OCI-M2 (cell line): ENCODE data around the gene LOC101059915.
"Not testable (repeated sequence)": the region's sequence is repeated elsewhere in the genome, so short reads cannot be mapped to it uniquely, and the experiment has no call there.

ENCODE experiments used
- DNase-seq: peaks from one replicate; lab custom pipeline; 2025; ENCODE audit not compliant: unreplicated experiment; lab: John Stamatoyannopoulos, UW

Gene LOC101059915

GRCh38 chrX:71671043-71671780 is 3.9 kb downstream of the LOC101059915 start:
- no peak for DNase-seq

GRCh38 chrX:71671938-71672337 is 4.6 kb downstream of the LOC101059915 start:
- DNase-seq: no peak

GRCh38 chrX:71675636-71676035 is 8.3 kb downstream of the LOC101059915 start:
- not testable (repeated sequence) for DNase-seq

DNA sequence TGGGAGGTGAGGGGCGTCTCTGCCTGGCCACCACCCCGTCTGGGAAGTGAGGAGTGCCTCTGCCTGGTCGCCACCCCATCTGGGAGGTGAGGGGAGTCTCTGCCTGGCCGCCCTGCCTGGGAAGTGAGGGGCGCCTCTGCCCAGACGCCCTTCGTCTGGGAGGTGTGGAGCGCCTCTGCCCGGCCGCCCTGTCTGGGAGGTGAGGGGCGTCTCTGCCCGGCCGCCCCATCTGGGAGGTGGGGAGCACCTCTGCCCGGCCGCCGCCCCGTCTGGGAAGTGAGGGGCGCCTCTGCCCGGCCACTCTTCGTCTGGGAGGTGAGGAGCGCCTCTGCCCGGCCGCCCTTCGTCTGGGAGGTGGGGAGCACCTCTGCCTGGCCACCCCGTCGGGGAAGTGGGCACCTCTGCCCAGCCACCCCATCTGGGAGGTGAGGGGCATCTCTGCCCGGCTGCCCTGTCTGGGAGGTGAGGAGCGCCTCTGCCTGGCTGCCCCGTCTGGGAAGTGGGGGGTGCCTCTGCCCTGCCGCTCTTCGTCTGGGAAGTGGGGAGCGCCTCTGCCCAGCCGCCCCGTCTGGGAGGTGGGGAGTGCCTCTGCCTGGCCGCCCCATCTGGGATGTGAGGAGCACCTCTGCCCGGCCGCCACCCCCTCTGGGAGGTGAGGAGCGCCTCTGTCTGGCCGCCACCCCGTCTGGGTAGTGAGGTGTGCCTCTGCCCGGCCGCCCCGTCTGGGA is 8.9 kb downstream of the LOC101059915 start:
- DNase-seq: not testable (repeated sequence)

DNA sequence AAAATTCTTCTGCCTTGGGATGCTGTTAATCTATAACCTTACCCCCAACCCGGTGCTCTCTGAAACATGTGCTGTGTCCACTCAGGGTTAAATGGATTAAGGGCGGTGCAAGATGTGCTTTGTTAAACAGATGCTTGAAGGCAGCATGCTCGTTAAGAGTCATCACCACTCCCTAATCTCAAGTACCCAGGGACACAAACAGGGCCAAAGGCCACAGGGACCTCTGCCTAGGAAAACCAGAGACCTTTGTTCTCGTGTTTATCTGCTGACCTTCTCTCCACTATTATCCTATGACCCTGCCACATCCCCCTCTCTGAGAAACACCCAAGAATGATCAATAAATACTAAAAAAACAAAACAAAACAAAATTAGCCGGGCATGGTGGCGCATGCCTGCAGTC is 9.8 kb downstream of the LOC101059915 start:
- DNase-seq: not testable (repeated sequence)

DNA sequence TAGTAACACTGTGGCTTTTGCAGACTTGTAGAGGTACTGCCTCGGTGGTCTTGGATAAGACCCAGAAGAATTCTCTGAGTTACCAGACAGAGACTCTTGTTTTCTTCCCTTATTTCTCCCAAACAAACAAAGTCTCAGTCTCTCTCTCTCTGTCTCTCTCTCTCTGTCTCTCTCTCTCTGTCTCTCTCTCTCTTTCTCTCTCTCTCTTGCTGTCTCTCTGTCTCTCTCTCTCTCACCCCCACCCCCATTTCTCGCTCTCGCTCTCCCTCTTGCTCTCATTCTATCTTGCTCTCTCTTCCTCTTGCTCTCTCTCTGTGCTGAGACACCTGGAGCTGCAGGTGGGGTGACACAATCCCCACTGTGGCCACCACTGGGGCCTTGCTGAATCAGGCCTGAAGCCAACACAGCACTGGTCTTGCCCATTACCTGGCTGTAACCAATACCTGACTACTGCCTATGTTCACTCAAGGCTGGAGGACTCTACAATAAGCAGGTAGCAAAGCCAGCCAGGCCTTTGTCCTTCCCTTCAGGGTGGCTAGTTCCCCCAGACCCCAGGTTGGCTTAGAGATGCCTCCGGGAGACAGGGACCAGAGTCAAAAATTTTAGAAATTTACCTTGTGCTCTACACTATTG is 12.3 kb downstream of the LOC101059915 start:
- DNase-seq: no peak

DNA sequence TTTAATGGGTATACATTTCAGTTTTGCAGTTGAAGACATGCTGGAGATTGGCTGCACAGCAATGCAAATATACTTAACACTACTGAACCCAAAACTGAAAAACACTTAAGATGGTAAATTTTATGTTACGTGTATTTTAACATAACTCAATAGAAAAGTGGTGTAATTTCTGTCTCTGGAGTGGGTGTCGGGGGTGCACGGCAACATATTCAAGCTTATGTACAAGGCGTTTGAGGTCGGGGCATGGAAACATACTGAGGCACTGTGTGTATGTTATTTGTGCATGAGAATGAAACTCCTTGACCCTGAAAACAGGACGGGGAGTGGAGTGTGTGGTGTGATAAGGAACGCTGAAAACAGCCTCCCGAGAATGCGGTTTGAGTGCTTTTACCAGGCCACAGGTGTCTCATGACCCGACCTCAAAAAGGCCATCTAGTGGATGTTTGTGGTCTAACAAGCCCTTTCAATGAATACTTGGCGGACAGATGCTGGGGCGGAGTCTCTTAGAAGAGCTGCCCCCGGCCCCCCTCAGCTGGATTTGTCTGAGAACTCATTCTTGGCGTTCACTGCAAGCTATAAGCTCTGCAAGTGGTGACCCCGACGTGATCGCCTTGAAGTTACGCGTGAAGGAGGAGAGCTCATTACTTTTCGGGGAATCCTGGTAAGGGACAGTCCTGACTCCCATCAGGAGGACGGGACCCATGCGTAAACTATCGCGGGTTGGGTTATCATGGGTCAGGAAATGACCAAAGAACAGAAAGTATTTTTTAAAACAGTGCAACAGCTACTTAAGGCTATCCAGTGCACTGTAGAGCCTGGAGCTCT is 29.5 kb downstream of the LOC101059915 start:
- not testable (repeated sequence) for DNase-seq

DNA sequence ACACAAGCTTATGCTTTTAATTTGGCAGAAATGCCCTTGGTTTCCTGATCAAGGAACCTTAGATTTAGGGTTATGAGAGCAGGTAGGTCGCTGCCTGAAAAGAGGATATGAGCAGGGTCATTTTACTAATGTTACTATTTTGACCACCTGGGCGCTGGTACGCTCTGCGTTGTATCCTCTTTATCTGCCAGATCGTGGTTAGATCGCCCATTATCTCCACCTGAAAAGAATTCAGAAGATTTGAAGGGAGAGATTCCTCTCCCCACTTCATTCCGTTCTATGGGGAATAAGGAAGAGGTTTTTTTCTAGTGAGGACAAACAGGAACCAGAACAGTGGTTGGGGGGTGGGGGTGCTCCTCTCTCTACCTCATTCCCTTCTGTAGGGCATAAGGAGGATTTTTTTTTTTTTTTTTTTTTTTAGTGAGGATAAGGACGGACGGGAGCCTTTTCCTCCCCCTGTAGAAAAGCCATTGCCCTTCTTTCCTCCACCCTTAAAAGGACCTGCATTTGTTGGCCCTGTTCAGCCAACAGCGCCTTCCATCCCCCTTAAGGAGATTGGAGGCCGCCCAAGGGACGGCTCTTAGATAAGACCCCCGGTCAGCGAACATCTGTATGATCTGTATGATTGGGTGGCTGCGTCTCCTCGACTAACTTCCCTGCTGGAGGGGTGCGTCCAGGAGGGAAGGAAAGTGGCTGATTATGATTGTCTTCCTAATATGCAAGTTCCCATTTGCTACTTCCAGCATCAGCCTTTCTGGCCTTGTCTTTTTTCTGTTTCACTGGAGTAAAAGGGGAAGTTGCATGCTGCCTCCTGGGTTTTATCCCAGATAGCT is 30.3 kb downstream of the LOC101059915 start:
- DNase-seq: not testable (repeated sequence)

DNA sequence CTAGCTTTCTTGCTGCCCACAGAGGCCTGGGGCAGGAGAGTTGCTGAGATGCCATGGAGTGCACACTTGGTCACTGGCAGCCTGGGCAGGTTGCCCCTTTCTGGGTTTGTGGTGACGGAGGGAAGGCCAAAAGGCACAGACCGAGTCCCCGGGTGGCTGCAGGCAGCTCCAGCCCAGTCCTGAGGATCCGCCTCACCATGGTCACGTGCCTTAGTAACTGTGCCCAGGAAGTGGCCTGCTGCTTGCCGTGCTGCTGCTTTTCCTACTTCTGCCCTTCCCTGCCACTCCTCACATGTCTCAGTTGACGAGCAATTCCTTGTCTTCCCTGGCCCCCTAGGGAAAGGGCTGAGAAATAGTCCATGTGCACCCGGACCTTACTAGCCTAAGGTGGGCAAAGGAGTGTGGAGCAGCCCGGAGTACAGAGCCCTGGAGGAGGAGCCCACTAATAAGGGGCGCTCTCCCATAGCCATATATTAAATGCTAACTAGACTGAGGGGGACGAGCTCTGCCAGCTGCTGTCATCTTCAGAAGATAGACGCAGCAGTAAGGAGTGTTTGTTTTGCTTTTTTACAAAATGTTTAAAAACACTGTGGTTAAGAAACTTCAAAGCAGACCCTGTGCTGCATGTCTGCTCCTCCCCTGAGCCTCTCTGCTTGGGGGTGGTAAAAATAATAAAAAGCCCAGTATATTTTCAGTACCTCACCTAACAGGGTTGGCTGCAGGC is 31.1 kb downstream of the LOC101059915 start:
- DNase-seq: not testable (repeated sequence)

DNA sequence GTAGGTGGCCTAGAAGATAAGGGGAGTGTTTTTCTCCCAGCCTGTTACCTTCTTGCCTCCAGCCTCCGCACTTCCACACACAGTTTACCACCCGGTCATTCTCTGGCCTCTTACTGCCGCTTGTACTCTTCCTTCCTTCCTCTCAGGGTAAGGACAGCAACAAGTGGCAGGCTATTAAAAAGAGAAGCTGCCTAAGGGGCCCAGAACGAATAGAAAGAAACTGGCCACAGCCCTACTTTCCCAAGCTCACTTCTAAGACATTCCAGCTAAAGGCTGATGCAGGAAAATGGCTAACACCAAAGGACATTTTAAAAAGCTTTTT is 31.6 kb downstream of the LOC101059915 start:
- not testable (repeated sequence) for DNase-seq

DNA sequence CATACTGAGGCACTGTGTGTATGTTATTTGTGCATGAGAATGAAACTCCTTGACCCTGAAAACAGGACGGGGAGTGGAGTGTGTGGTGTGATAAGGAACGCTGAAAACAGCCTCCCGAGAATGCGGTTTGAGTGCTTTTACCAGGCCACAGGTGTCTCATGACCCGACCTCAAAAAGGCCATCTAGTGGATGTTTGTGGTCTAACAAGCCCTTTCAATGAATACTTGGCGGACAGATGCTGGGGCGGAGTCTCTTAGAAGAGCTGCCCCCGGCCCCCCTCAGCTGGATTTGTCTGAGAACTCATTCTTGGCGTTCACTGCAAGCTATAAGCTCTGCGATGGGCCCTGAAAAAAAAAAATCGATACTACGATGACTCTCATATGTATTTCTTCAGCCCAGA is 35.5 kb downstream of the LOC101059915 start:
- not testable (repeated sequence) for DNase-seq

DNA sequence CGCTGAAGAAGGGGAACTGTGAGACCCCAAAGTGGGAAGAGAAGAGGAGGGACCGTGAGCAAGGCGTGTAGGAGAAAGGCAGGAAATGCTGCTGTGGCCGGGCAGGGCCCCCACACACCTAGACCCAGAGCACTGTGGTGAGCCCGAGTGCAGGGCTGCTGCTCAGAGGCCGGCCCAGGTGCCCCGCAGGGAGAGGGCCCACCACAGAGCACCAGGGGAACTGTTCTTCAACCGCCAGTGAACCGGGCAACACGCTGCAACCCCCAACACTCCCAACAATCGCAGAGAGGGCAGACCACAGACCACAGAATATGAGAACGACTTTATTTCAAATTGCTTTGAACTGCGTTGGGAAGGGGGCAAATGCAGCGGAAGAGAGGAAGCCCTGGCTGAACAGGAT is 46.7 kb downstream of the LOC101059915 start:
- not testable (repeated sequence) for DNase-seq

- DNase-seq: not testable (repeated sequence)
These were observed 48.2 kb downstream of the LOC101059915 start for GRCh38 chrX:71715551-71715950.

- DNase-seq: not testable (repeated sequence)
These were observed 49.0 kb downstream of the LOC101059915 start for GRCh38 chrX:71716323-71716722.

- DNase-seq: not testable (repeated sequence)
These were observed 50.8 kb downstream of the LOC101059915 start, which contains the start of gene CXorf49 for GRCh38 chrX:71718185-71718584. TSS of gene CXorf49 (minus strand) at chrX:71718285. CDS start at chrX:71718151, 134 bp downstream.

GRCh38 chrX:71719195-71719594 is 51.8 kb downstream of the LOC101059915 start:
- not testable (repeated sequence) for DNase-seq

DNA sequence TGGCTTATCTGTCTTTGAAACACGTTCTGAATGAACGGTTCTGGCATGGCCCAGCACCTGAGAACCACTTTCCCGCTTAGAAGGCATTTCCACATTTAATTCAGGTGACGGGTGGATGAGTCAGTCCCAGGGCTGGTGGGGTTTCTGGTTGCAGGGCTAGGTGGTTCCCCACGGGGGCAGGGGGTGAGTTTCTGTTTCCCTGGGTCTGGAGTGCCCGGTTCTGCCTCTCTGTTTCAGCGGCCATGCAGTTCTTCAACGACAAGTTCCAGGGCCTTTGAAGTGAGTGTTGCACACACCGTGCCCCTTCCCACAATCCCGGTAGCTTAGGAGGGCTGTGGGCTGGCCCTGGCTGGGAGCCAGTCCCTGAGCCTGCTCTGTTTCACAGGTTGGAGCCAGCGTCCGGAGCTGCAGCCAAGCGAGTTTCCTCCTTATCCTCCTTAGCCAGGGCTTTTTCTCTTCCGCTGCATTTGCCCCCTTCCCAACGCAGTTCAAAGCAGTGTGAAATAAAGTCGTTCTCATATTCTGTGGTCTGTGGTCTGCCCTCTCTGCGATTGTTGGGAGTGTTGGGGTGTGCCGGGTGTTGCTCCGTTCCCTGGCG is 53.0 kb downstream of the LOC101059915 start:
- not testable (repeated sequence) for DNase-seq
